Muscle of back (tissue), 11 donors: ENCODE measurements around the gene XYLT1. TPM values are rescaled to one million over a fixed set of nuclear protein-coding genes. Genes with fewer than 3 reads are reported as not detected.

ENCODE experiments used
- DNase-seq, 3 donors: peaks; one replicate each; pipeline versions ENCODE4 v3.0.0 to v3.0.0-alpha.2; 2013
- polyA plus RNA-seq, 10 donors: library from polyadenylated mRNA; unstranded; fragments of 120-200 nt; gene quantifications; one replicate each; pipeline ENCODE4 v1.2.1, GENCODE V29; 2013; ENCODE audit not compliant: insufficient read length in 10 of 10

XYLT1 gene
- polyA plus RNA-seq, 10 donors = 3.9 to 8.5 (median 6.4) TPM

DNA sequence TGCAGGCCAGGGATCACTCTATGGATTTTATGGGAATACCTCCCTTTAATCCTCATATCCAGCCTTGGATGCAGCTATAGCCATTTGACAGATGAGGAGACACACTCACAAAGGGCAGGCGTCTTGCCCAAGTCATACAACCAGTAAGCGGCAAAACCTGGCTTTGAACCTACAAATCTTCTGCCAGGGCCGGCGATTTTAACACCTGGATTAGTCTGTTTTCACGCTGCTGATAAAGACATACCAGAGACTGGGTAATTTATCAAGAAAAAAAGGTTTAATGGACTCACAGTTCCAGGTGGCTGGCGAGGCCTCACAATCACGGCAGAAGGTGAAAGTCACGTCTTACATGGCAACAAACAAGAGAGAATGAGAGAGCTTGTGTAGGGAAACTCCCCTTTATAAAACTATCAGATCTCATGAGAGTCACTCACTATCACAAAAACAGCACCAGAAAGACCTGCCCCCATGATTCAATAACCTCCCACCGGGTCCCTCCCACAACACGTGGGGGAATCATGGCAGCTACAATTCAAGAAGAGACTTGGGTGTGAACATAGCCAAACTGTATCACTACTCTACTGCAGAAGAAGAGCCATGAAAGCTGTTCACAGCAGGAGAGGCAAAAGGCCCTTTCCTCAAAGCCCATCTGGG, 67.5 kb downstream of the XYLT1 start:
- DNase-seq = no peak

DNA sequence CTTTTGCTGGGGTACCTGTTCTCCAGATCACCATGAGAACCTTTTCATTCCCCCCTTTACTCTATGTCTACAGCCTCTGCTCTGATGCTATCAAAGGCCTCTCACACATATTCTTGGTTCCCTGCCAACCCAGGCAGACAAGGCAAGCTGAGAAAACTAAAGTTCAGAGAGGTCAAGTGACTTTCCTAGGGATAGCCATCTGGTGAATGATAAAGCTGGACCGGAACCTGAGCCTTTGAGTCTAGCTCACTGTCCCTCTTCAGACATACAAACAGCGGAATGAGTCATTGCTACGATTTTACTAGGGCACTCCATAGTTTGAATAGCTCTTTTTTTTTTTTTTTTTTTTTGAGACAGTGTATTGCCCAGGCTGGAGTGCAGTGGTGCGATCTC, 73.3 kb downstream of the XYLT1 start:
- no peak for DNase-seq

DNA sequence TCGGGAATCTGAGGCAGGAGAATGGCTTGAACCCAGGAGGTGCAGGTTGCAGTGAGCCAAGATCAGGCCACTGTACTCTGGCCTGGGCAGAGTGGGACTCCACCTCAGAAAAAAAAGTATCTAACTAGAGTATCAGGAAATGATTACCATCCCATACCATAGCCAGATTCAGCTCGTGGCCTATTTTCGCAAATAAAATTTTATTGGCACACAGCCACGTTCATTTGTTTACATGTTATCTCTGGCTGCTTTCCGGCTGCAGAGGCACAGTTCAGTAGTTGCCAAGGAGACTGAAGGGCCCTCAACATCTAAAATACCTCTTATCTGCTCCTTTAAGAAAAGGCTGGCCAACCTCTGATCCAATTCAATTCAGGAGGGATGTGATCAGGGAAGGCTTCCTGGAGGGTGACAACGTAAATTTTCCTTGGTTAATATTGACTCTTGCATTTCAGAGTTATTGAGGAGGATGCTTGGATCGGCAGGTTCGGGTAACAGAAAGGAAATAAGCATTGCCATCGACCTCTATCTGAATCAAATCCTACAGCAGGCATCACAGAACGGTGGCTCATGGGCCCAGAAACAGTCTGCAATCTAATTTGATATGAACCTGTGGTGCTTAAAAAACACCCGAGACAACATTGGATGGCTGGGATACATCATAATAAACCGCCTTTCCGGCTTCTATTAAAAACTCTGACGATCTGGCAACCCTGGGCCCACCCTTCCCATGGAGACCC, 73.8 kb downstream of the XYLT1 start:
- DNase-seq = peak in 1 of 3 donors; percentile 62

DNA sequence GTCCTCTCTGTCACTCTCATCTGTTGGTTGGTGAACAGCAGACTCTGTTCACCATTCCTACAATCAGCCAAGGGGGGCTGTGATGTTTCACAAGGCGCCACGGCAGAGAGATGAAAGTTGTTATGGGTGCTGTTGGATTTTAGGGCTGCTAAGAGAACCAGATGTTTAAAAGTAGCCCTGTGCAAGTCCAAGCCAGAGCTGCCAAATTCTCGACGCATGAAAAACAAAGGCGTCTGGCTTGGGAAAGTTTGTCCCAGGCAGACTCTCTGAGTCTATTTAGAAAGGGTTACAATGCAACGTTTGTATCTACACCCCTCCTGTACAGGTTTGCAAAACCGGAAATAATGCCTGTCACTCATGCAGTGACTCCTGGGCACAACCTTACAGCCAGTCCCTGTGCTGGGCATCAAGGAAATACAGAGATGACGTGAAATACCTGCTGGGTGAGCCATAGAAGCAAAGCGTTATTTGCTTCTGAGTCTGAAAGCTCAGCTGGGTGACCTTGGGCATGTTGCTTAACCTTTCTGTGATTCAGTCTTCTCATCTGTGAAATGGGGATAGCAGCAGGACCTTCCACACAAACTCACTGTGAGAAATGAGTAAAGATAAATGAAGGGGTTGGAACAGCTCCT, 74.8 kb downstream of the XYLT1 start:
- peak in 2 of 3 donors; percentile 33 to 73 for DNase-seq

DNA sequence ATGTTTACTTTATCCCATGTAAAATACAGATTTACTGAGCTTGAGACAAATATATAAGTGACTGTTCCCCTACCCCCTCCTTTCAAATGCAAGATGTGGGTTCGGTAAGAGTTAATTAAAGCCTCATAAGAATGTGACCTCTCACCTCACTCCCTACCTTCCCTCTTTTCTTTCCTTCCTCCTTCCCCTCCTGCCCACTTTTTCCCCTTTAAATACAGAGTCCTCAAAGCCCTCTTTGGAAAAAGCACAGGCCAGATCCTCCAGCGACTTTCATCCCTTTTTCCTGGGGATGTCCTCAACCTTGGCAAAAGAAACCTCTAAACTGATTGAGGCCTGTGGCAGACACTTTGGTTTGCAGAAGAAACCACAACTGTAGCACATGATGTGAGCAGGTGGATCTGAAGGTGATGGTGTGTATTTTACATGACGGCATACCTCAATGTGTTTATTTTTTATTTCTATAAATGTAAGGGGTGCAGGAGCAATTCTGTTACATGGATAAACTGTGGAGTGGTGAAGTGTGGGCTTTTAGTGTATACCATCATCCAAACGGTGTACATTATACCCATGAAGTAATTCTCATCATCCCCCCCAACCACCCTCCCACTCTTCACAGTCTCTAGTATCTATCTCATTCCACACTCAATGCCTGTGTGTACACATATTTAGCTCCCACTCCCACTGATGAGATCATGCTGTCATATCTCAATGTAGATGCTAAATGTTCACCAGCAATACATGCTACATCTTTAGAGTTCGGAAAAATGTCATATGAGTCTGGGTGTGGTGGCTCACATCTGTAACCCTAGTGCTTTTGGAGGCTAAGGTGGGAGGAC, 77.7 kb downstream of the XYLT1 start:
- no peak for DNase-seq

DNA sequence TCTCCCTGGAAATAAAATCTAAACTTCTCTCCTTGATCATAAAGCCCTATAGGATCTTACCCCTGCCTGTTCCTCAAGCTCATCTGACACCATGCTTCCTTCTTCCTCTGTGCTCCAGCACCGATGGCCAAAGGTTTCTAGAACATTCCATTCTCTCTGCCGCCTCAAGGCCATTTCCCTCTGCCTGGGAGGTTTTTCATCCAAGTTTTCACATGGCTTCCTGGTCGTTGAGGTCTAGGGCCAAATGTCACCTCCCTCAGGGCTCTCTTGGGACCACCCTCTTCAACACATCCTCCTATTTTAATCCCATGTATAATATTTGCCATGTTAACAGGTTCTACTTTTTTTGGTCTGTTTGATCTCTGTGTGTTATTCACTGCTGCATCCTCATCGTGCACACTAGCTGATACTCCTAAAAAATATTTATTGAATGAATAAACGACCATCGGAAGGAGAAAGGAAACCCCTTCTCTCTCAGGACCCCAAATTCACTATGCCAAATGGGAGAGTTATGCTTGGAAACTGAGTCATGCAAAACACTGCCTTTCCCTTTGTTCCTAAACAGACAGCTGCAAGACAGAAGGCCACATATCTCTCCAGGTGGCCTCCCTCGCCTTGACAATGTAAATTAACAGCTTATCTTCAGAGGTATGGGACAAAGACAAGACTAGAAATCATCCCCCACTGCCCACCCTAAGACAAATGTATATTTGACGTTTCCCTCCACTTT, 78.5 kb downstream of the XYLT1 start:
- DNase-seq = no peak

DNA sequence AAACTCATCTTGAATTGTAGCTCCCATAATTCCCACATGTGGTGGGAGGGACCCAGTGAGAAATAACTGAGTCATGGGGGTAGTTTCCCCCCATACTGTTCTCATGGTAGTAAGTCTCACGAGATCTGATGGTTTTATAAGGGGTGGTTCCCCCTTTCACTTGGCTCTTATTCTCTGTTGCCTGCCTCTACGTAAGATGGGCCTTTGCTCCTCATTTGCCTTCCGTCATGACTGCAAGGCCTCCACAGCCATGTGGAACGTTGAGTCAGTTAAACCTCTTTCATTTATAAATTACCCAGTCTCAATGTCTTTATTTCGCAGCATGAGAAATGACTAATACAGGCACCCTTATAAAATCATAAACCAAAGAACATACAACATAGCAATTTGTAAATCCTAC, 79.0 kb downstream of the XYLT1 start:
- no peak for DNase-seq

DNA sequence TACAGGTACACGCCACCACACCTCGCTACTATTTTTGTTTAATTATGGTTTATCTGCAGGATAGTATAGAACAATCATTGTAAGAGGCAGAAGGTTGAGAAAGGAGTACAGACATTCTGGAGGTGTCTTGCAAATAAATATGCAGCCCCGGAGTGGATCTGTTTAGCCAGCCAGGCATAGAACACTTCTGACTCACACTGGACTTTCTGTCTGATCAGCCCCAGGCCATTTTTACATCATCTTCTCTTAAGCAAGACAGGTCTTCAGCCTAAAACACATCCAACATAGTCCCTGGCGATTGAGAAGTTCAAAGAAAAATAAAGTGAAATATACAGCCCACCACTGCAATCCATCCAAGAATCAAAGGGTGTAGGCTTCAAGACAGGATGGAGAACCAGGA, 81.4 kb downstream of the XYLT1 start:
- DNase-seq = no peak

DNA sequence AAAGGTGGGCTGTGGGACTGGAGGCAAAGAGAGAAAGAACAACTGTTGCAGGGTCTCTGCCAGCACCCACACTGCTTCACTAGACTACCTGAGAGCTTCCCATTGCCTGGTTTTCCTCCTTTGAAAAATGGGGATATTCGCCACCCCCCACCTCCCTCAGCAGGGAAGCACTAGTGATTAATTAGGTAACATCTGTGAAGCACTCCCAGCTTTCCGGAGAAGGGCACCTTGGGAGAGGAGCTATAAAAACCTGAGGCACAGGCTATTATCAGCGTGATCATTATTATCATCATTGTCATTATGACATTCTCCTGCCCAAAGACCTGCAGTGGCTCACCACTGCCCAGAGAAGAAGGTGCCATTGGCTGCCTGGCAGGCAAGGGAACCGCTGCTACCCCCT, 83.5 kb downstream of the XYLT1 start:
- DNase-seq = no peak

DNA sequence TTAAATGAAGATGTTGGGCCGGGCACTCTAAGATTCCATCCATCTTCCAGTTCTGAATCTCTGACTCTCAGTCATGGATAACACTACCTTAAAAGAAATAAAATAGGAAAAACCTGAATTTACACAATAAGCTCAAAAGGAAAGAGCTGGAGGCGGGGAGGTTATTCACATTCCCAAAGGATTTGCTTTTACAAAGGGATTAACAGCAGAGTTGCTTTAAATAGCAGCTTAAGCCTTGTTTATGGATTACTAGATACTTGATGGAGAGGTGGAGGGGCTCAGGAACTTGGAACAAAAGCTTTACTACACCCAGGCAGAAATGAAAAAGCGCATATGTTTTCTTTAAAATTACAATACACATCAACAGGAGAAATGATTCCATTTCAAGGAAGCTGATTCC, 84.5 kb downstream of the XYLT1 start:
- DNase-seq = no peak

DNA sequence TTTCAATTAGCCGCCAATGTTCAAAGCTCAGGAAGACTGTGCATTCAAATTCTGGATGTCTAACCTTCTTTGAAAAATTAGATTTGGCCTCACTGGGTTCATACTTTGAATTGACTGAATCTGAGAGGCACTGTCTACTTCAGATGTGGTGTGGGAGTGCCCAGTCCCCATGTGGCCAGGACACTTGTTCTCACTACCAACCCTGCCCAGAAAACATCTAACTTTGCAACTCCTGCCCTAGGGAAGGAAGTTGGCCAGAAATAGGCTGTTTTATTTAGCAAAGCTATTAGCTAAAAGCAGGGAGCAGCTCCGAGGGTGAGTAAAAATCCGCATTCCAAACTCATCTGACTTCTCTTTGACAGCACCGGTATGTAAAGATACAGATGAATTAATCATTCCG, 86.3 kb downstream of the XYLT1 start:
- DNase-seq = no peak

DNA sequence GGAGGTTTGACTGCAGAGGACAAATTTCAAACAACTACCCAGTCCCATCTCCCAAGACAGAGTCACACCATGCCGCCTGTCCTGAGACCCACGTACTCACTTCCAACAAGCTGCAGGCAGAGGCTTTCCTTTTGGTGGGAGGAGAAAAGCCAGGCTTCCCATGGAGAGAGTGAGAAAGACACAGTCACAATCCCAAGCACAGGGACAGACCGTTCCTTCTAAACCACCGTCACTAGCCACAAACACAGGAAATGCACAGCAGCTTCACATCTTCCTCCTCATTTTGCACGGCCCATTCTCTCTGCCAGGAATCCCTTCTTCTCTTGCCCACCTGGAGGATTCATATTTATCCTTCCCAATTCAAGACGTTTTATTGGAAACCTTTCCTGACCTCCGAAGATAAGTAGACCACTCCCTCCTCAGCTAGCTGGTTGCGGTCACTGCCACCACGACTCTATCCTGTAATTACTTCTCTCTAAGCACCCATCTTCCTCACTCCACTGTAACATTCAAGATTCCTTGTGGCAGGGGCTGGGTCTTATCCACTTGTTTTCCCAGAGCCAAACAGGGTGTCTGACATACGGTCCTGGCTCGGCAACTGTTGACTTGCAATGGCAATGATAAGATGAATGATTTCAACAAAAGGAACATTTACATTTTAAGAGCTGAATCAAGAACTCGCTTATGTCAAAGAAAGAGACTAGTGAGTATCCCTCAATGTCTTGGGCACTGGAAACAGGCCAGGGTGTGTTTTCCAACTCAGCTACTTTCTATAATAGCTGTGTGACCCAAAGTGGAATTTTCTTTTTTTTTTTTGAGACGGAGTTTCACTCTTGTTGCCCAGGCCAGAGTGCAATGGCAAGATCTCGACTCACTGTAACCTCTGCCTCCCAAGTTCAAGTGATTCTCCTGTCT, 87.6 kb downstream of the XYLT1 start:
- DNase-seq = no peak

DNA sequence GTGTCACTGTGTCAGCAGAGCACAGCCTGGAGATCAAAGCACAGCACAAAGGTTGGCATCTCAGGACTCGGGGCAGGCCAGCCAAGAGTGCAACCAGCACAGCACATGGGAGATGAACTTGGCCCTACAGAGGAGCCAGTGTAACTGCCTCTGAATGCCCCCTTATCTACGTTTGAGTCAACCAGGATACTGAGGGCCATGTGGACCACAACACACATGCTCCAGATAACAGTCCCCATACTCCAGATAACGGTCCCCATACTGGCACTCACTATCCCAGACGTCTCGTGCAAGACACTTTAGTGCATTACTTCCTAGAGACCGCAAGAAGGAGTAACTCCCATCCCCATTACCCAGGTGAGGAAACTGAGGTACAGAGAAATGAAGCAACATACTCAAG, 88.2 kb downstream of the XYLT1 start:
- DNase-seq = no peak

DNA sequence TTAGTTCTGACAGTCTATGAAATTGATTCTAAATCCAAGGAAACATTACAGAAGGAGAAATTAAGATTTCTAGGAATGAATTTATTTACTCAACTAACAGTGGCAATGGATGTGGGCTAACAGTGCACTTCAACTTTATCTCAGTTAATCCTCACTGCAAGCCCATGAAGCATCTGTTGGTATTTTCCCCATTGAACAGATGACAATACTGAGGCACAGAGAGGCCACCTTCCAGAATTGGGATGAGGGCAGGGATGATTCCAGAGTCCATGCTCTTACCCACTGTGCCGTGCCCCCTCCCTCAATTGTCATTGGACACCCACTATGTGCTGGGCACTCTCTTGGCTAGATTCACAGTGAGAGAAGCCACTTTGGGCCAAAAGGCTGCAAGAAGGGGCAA, 89.0 kb downstream of the XYLT1 start:
- no peak for DNase-seq

DNA sequence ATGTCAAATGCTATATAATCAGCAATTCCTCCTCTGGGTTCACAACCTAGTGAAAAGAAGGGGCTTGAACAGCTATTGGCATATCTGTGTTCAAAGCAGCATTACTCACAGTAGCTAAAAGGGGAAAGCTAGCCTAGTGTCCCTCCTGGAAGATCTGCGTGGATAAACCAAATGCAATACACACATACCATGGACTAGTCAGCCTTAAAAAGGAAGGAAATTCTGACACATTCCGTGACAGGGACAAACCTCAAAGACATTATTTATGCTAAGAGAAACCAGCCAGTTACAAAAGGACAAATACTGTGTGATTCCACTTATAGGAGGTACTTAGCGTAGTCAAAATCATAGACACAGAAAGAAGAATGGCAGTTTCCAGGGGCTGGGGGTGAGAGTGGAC, 90.1 kb downstream of the XYLT1 start:
- DNase-seq = peak in 2 of 3 donors; percentile 35 to 72

DNA sequence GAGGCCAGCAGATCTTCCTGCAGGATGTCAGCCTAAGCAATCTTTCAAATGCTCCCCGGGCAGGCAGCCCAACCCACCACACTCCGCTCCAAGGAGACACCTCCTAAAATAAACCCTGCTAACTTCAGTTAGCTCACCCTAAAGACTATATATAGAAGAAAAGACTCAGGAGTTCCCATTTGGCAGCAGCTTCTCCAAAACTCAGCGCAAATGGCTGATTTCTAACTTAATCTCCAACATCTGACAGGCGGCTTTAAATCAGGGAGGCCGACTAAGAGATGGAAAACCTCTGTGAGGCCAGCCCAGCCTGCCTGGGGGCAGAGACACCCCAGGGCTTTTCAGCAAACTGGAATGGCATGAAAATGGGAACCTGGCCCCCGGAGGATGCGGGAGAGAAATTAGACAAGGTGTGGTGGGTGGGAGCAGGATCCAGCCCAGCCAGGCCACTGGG, 91.6 kb downstream of the XYLT1 start:
- peak; percentile 83 to 91 (median 87) for DNase-seq

DNA sequence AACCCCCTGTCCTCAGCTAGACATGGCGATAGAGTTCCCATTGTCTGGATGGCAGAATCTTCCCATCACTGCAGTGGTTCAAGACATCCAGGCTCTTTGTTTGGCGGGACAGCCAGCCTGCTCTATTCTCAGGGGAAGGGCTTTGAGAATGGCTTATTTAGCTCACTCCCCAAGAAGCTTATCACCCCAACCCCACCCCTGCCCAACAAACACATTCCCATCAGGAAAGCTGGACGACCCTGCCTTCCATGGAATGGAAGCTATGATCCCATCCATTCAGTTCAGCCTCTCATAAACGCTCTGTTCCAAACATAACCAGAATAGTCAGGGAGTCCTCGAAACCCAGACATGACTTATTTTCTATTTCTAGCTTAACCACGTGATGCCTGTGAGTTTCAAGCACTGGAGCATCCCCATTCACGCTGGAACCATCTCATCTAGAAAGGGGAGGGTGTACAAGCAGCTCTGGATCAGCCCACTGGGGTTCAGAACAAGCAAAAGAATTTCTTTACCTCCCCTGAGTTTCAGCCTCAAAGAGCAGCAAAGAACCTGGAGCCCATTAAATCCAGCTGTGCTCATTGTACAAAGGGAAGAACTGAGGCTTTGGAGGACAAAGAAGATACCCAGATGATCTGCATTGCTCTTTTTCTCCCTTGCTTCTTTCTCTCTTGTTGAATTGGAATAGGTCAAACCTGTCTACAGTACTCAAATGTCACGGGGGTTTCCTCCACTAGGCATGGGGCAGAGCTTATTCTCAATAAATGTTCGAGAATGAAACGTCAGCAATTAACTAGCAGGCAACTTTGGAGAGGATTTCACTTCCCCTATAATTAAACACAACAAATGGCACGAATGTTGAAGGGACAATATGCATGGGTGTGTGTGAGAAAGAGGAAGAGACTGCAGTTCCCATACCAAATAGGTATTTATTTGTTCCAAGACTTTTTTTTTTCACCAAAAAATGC, 93.1 kb downstream of the XYLT1 start:
- peak in 2 of 3 donors; percentile 58 to 70 for DNase-seq

DNA sequence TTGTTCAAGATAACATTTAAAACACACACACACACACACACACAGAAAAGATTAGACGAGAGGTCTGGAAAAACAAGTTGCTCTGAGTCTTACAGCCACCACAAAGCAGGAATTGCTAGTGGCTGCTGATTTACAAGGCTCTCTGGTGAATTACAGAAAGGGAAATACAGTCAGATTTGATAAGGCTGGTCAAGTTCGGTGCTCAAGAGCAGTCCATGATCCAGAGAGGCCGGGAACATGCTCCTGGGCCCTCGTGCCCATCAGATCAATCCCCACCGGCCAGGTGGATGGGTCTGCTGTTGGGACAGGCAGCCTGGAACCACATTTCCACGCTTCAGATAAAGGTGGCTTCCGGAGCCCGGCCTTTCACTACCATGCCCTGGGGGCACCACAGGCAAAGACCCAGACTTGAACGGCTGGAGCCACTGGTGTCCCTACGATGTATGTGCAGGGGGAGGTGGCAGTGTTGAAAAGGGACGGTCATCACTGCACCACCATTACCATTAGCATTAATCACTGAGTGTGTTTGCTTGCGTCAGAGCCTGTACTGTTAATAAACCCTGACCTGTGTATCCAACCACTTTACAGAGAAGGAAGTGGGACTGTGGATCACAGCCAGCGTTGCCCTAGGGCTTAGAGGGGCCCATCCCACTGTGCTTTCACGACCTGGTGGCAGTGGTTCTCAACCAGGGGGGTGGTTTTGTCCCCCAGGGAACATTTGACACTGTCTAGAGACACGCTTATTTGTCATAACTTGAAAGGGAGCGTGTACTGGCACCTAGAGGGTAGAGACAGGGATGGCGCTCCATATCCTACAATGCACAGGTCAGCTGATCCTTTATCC, 95.1 kb downstream of the XYLT1 start:
- DNase-seq = no peak
